ENCODE results near the gene PCLAF. TPM values are rescaled to one million over a fixed set of nuclear protein-coding genes. Genes with fewer than 3 reads are reported as not detected.

PCLAF gene
- total and polyA plus RNA-seq, 2 donors (not counting 3 experiments of a cell fraction or from before 2014, with no cell fraction given), result 54.7 to 55.2 TPM

- Histone ChIP-seq H4K20me1 (replicated peaks; ENCODE audit: control insufficient read depth, extremely low read depth, insufficient read depth, low read length) (no peaks in the 10 kb centered on the region), H3K79me2 (ENCODE audit: control insufficient read depth, insufficient read depth, low read length) (peaks cover 21% of the 10 kb centered on the region), H3K9ac (replicated peaks; ENCODE audit: extremely low read depth, insufficient read depth, low read length) (no peak overlapping the region), H3K4me1 (ENCODE audit: control insufficient read depth, extremely low read depth, insufficient read depth, low read length) (peaks cover 10% of the 10 kb centered on the region), H3K27me3 (ENCODE audit: control insufficient read depth in 2 of 2, insufficient read depth in 2 of 2, low read length in 2 of 2) (no peaks in the 10 kb centered on the region), H2AFZ (ENCODE audit: low read depth, low read length) (no peak overlapping the region), H3K9me1 (replicated peaks; ENCODE audit: control insufficient read depth, extremely low read depth, insufficient read depth, low read length) (no peaks in the 10 kb centered on the region), H3K36me3 (ENCODE audit: control insufficient read depth in 2 of 2, extremely low read depth in 1 of 2, insufficient read depth in 2 of 2, low read length in 2 of 2) (no peaks in the 10 kb centered on the region), H3K9me3 (replicated peaks; ENCODE audit: control insufficient read depth, insufficient read depth, low read length) (no peaks in the 10 kb centered on the region), H3K4me3 (replicated peaks in 1 of 3; ENCODE audit: insufficient read depth in 1 of 3, low read depth in 1 of 3, low read length in 3 of 3) (no peak overlapping the region), H3K27ac (ENCODE audit: insufficient read depth, low read depth, low read length) (no peak overlapping the region), H3K4me2 (ENCODE audit: insufficient read depth, low read length) (no peak overlapping the region)
- dilution Hi-C loops (cut with MboI; ENCODE audit: extremely low pct_ligation_motif_present, low sequenced_read_pairs) (no loop called here), intact Hi-C loops (cut with micrococcal nuclease) (loop anchor here (2.0 kb wide), 1 partner anchor 223 kb away; the partner anchor contains the start of gene PPIB)
- DNase-seq (ENCODE audit: low read depth, low spot score), result no peak
- no peak for TF ChIP-seq POLR2AphosphoS5 (IDR thresholded peaks at IDR 0.05; ENCODE audit: insufficient read depth, low read depth, low read length)
- TF ChIP-seq GATA2 (IDR thresholded peaks at IDR 0.05; ENCODE audit: insufficient read depth, insufficient read length, low read depth, low read length), result no peak
- no peak for TF ChIP-seq FOS (IDR thresholded peaks at IDR 0.05; ENCODE audit: borderline replicate concordance, insufficient read depth, low read length)
- TF ChIP-seq EZH2 (IDR thresholded peaks at IDR 0.05; ENCODE audit: borderline replicate concordance, low read depth, low read length, severe bottlenecking), result no peak
- TF ChIP-seq POLR2A (IDR thresholded peaks at IDR 0.05; ENCODE audit: low read depth, low read length), result no peak
- BruUV-seq (replicated peaks), result no TSS peak
- no peak for FAIRE-seq
- POLR2A ChIA-PET, result no interaction called here
- CTCF ChIA-PET, result no interaction called here
These were observed 5.0 kb upstream of the PCLAF start for GRCh38 chr15:64386291-64386690.

GRCh38 chr15:64383760-64384159, 2.5 kb upstream of the PCLAF start:
- Histone ChIP-seq H3K4me3 (replicated peaks in 1 of 3; ENCODE audit: insufficient read depth in 1 of 3, low read depth in 1 of 3, low read length in 3 of 3) (no peak overlapping the region), H3K36me3 (ENCODE audit: control insufficient read depth in 2 of 2, extremely low read depth in 1 of 2, insufficient read depth in 2 of 2, low read length in 2 of 2) (no peaks in the 10 kb centered on the region), H3K4me2 (ENCODE audit: insufficient read depth, low read length) (no peak overlapping the region), H3K9ac (replicated peaks; ENCODE audit: extremely low read depth, insufficient read depth, low read length) (no peak overlapping the region), H3K9me3 (replicated peaks; ENCODE audit: control insufficient read depth, insufficient read depth, low read length) (no peaks in the 10 kb centered on the region), H3K4me1 (ENCODE audit: control insufficient read depth, extremely low read depth, insufficient read depth, low read length) (peaks cover 17% of the 10 kb centered on the region), H3K27me3 (ENCODE audit: control insufficient read depth in 2 of 2, insufficient read depth in 2 of 2, low read length in 2 of 2) (no peaks in the 10 kb centered on the region), H2AFZ (ENCODE audit: low read depth, low read length) (no peak overlapping the region), H4K20me1 (replicated peaks; ENCODE audit: control insufficient read depth, extremely low read depth, insufficient read depth, low read length) (no peaks in the 10 kb centered on the region), H3K79me2 (ENCODE audit: control insufficient read depth, insufficient read depth, low read length) (peaks cover 28% of the 10 kb centered on the region), H3K9me1 (replicated peaks; ENCODE audit: control insufficient read depth, extremely low read depth, insufficient read depth, low read length) (no peaks in the 10 kb centered on the region), H3K27ac (ENCODE audit: insufficient read depth, low read depth, low read length) (no peak overlapping the region)
- intact Hi-C loops (cut with micrococcal nuclease) (no loop called here), dilution Hi-C loops (cut with MboI; ENCODE audit: extremely low pct_ligation_motif_present, low sequenced_read_pairs) (no loop called here)
- no peak for FAIRE-seq
- BruUV-seq (replicated peaks), result no TSS peak
- DNase-seq (ENCODE audit: low read depth, low spot score), result no peak
- ChIA-PET CTCF (no interaction called here), POLR2A (no interaction called here)
- TF ChIP-seq MYC (IDR thresholded peaks at IDR 0.05; ENCODE audit: low read depth, low read length), result no peak
- TF ChIP-seq JUN (IDR thresholded peaks at IDR 0.05; ENCODE audit: borderline replicate concordance, insufficient read depth, insufficient read length, low read depth), result no peak
- no peak for TF ChIP-seq MAX (IDR thresholded peaks at IDR 0.05; ENCODE audit: insufficient read depth, insufficient read length)
- no peak for TF ChIP-seq POLR2A (IDR thresholded peaks at IDR 0.05; ENCODE audit: low read depth, low read length)
- no peak for TF ChIP-seq GATA2 (IDR thresholded peaks at IDR 0.05; ENCODE audit: insufficient read depth, insufficient read length, low read depth, low read length)
- TF ChIP-seq FOS (IDR thresholded peaks at IDR 0.05; ENCODE audit: borderline replicate concordance, insufficient read depth, low read length), result no peak
- TF ChIP-seq CTCF (IDR thresholded peaks at IDR 0.05; ENCODE audit: extremely low read depth in 1 of 2, insufficient read depth in 1 of 2, low read depth in 1 of 2, low read length in 2 of 2), result no peak
- no peak for TF ChIP-seq EZH2 (IDR thresholded peaks at IDR 0.05; ENCODE audit: borderline replicate concordance, low read depth, low read length, severe bottlenecking)
- TF ChIP-seq POLR2AphosphoS5 (IDR thresholded peaks at IDR 0.05; ENCODE audit: insufficient read depth, low read depth, low read length), result no peak

Data from endothelial cell of umbilical vein (primary cell).